Osteocyte (in vitro differentiated cells): ENCODE measurements around the gene SUCLG2. TPM values are rescaled to one million over a fixed set of nuclear protein-coding genes. Genes with fewer than 3 reads are reported as not detected.

Experiments used
- DNase-seq: peaks from one replicate; pipeline ENCODE4 v3.0.0; 2021; ENCODE audit warnings: mixed read lengths; ENCODE audit not compliant: unreplicated experiment; ENCODE audit errors: extremely low spot score
- H3K27ac Mint-ChIP-seq: one replicate; pipeline ENCODE4 v1.8.0; 2021; ENCODE audit warnings: mild to moderate bottlenecking, mixed read lengths; ENCODE audit not compliant: unreplicated experiment
- H3K27me3 Mint-ChIP-seq: one replicate; pipeline ENCODE4 v1.8.0; 2021; ENCODE audit warnings: mixed read lengths; ENCODE audit not compliant: unreplicated experiment
- H3K36me3 Mint-ChIP-seq: one replicate; pipeline ENCODE4 v1.8.0; 2021; ENCODE audit warnings: mixed read lengths; ENCODE audit not compliant: unreplicated experiment
- H3K4me1 Mint-ChIP-seq: one replicate; pipeline ENCODE4 v1.8.0; 2021; ENCODE audit warnings: mixed read lengths; ENCODE audit not compliant: unreplicated experiment
- H3K4me3 Mint-ChIP-seq: one replicate; pipeline ENCODE4 v1.8.0; 2021; ENCODE audit warnings: mild to moderate bottlenecking, moderate library complexity, mixed read lengths; ENCODE audit not compliant: unreplicated experiment
- H3K9me3 Mint-ChIP-seq: one replicate; pipeline ENCODE4 v1.8.0; 2021; ENCODE audit warnings: mixed read lengths; ENCODE audit not compliant: unreplicated experiment
- total RNA-seq: library from RNA; stranded (reverse); gene quantifications from 2 replicates; pipeline ENCODE4 v1.2.1, GENCODE V29; 2021
- TF ChIP-seq, protein P1 (sequence below): fragments of 200-600 bp; sonication (generic); IDR thresholded peaks from 2 replicates; pipeline ENCODE4 v1.5.0; 2021; ENCODE audit warnings: antibody characterized with exemption, mild to moderate bottlenecking, moderate library complexity

The SUCLG2 gene
- total RNA-seq, 1 donor from 2014 or later: 32.1 TPM

DNA sequence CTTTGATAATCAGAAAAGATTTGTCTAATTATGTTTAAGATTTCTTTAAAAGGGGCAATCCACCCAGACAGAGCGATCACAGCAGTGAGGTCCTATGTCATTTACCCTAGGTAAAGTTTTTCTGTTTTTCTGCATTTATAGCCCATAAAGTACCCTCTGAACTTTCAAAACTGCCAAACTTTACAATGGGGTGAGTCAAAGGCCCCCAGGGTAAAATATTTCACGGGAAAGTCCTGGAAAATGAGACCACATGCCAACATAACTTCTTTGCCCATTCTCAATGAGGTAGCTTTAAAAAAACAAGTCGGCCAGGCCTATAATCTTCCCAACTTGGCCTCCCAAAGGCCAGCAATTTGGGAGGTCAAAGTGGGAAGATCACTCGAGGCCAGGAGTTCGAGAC is 53.0 kb downstream of the SUCLG2 start:
- Mint-ChIP-seq H3K4me1 (peaks cover 42% of the 10 kb centered on the region), H3K9me3 (no peaks in the 10 kb centered on the region), H3K36me3 (peaks cover 29% of the 10 kb centered on the region), H3K4me3 (no peak overlapping the region), H3K27me3 (no peaks in the 10 kb centered on the region), H3K27ac (peak overlapping the region; percentile 16)
- TF ChIP-seq, protein P1, sequence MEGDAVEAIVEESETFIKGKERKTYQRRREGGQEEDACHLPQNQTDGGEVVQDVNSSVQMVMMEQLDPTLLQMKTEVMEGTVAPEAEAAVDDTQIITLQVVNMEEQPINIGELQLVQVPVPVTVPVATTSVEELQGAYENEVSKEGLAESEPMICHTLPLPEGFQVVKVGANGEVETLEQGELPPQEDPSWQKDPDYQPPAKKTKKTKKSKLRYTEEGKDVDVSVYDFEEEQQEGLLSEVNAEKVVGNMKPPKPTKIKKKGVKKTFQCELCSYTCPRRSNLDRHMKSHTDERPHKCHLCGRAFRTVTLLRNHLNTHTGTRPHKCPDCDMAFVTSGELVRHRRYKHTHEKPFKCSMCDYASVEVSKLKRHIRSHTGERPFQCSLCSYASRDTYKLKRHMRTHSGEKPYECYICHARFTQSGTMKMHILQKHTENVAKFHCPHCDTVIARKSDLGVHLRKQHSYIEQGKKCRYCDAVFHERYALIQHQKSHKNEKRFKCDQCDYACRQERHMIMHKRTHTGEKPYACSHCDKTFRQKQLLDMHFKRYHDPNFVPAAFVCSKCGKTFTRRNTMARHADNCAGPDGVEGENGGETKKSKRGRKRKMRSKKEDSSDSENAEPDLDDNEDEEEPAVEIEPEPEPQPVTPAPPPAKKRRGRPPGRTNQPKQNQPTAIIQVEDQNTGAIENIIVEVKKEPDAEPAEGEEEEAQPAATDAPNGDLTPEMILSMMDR: no peak
- DNase-seq: no peak

- H3K9me3 Mint-ChIP-seq: no peaks in the 10 kb centered on the region
- H3K27me3 Mint-ChIP-seq: no peaks in the 10 kb centered on the region
- no peak overlapping the region for H3K4me3 Mint-ChIP-seq
- H3K4me1 Mint-ChIP-seq: peaks cover 33% of the 10 kb centered on the region
- peaks cover 19% of the 10 kb centered on the region for H3K36me3 Mint-ChIP-seq
- no peak overlapping the region for H3K27ac Mint-ChIP-seq
- TF ChIP-seq, protein P1: no peak
- no peak for DNase-seq
Measured at GRCh38 chr3:67599821-67600220, 54.6 kb downstream of the SUCLG2 start.

DNA sequence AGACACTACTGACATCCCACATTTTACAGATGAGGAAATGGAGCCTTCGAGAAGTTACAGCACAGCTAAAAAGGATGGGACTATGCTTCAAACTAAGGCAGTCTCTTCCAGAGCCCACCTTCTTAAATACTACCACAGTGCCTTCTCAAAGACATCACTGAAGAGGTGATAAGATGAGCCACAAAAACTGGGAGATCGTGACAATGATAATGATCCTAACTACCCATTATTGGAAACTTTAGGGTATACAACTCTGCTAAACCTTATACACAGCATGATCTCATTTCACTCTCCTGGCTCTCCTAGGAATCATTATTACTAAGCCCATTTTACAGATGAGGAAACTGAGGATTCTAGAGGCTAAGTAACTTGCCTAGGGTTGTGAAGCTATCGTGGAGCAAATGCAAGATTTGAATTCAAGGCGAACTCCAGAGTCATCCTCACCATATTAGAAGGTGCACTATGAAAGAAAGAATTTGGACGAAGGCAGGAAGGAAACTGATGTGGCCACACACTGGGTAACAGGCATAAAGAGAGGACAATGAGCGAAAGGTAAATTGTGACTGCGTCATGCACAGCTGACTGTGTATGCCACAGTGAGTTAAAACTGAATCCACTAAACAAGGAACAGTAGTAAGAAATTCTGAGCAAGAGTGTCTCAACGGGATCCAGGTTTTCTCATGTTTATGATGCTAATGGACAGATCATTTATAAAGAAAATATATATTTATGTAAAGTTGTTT is 55.4 kb downstream of the SUCLG2 start:
- no peak overlapping the region for H3K27ac Mint-ChIP-seq
- H3K4me3 Mint-ChIP-seq: no peak overlapping the region
- TF ChIP-seq, protein P1: no peak
- peaks cover 14% of the 10 kb centered on the region for H3K36me3 Mint-ChIP-seq
- H3K4me1 Mint-ChIP-seq: peaks cover 33% of the 10 kb centered on the region
- no peak for DNase-seq
- H3K27me3 Mint-ChIP-seq: no peaks in the 10 kb centered on the region
- no peaks in the 10 kb centered on the region for H3K9me3 Mint-ChIP-seq

- H3K4me3 Mint-ChIP-seq: no peak overlapping the region
- no peaks in the 10 kb centered on the region for H3K27me3 Mint-ChIP-seq
- no peak overlapping the region for H3K27ac Mint-ChIP-seq
- no peaks in the 10 kb centered on the region for H3K9me3 Mint-ChIP-seq
- peaks cover 11% of the 10 kb centered on the region for H3K4me1 Mint-ChIP-seq
- H3K36me3 Mint-ChIP-seq: peaks cover 17% of the 10 kb centered on the region
- no peak for DNase-seq
- TF ChIP-seq, protein P1: no peak
Measured at GRCh38 chr3:67595424-67595823, 59.0 kb downstream of the SUCLG2 start.

DNA sequence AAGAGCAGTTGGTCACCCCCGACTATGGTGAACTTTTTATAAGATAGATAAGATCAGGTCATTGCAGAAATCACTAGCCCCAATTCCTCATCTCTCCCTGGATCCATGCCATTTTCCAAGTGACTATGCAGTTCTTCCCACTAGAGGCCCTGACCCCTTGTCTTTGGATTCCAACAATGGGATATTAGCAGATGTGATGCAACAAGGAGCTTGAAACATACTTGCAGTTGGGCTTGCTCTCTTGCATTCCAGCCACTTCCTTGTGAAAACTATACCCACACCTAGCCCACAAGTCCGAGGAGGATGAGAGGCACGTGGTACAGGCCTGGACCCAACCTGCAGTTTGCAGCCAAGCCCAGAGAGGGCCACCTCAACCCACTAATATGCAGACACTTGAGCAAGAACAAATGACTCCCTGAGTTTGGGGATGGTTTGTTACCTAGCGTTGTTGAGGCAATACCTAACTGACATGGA is 60.6 kb downstream of the SUCLG2 start:
- no peaks in the 10 kb centered on the region for H3K9me3 Mint-ChIP-seq

More for the DNA sequence above, 60.6 kb downstream of the SUCLG2 start:
- Mint-ChIP-seq H3K4me1 (no peaks in the 10 kb centered on the region), H3K27me3 (no peaks in the 10 kb centered on the region), H3K36me3 (peaks cover 13% of the 10 kb centered on the region), H3K27ac (no peak overlapping the region), H3K4me3 (no peak overlapping the region)
- TF ChIP-seq, protein P1: no peak
- DNase-seq: no peak
